HepG2 (cell line): ENCODE data around the gene CDK3. TPM values are rescaled to one million over a fixed set of nuclear protein-coding genes. Genes with fewer than 3 reads are reported as not detected.
A peak's percentile ranks its signal among the peaks of the same experiment; 100 is the strongest.

Experiments used
- ATAD3A ChIP-seq: sonication (generic); formaldehyde crosslinking; IDR thresholded peaks from 2 replicates; pipeline ENCODE4 v1.4.0; 2020; ENCODE audit warnings: missing genetic modification reagents
- ATF7 ChIP-seq, 2 experiments: fragments of 450-650 bp in 1 of 2; sonication (generic) in 1 of 2; formaldehyde crosslinking in 1 of 2; IDR thresholded peaks; 2 replicates each; pipeline versions ENCODE4 v1.4.0 to v1.6.1; 2016 to 2020; ENCODE audit warnings: antibody characterized with exemption in 1 of 2, mild to moderate bottlenecking in 1 of 2, missing genetic modification reagents in 1 of 2
- CENPT ChIP-seq: sonication (generic); formaldehyde crosslinking; IDR thresholded peaks from 2 replicates; pipeline ENCODE4 v1.8.0; 2022; ENCODE audit warnings: low read depth, mild to moderate bottlenecking, moderate library complexity, missing genetic modification reagents
- ELF1 ChIP-seq: sonication (generic); formaldehyde crosslinking; IDR thresholded peaks from 2 replicates; pipeline ENCODE4 v1.4.0; 2020; ENCODE audit warnings: missing genetic modification reagents
- HMG20B ChIP-seq: conservative IDR thresholded peaks from 2 replicates; pipeline ENCODE4 v1.6.1; 2016; ENCODE audit warnings: missing genetic modification reagents, missing compliant biosample characterization
- JUND ChIP-seq: sonication (generic); formaldehyde crosslinking; IDR thresholded peaks from 2 replicates; pipeline ENCODE4 v1.8.0; 2022; ENCODE audit warnings: mild to moderate bottlenecking, missing genetic modification reagents
- KDM2A ChIP-seq: sonication (generic); formaldehyde crosslinking; IDR thresholded peaks from 2 replicates; pipeline ENCODE4 v1.4.0; 2020; ENCODE audit warnings: low read depth, missing genetic modification reagents, borderline replicate concordance
- KLF13 ChIP-seq: sonication (generic); formaldehyde crosslinking; IDR thresholded peaks from 2 replicates; pipeline ENCODE4 v1.4.0; 2020; ENCODE audit warnings: mild to moderate bottlenecking, missing genetic modification reagents
- MBNL3 ChIP-seq: fragments of 250-450 bp; sonication (Bioruptor Pico); conservative IDR thresholded peaks from 2 replicates; pipeline ENCODE4 v1.8.0; 2022; ENCODE audit warnings: mild to moderate bottlenecking, inconsistent platforms
- MXI1 ChIP-seq: IDR thresholded peaks from 3 replicates; pipeline ENCODE4 v1.6.1; 2012; ENCODE audit warnings: low read depth, low read length, inconsistent platforms, borderline replicate concordance
- NCOA1 ChIP-seq: sonication (generic); formaldehyde crosslinking; IDR thresholded peaks from 2 replicates; pipeline ENCODE4 v1.9.0; 2021; ENCODE audit warnings: missing genetic modification reagents
- POLR2A ChIP-seq, 2 experiments: IDR thresholded peaks; 2 replicates each; pipeline ENCODE4 v1.6.1; 2011; ENCODE audit warnings: low read depth in 2 of 2, low read length in 2 of 2, mild to moderate bottlenecking in 1 of 2, moderate library complexity in 1 of 2; ENCODE audit not compliant: insufficient read depth in 1 of 2
- POLR2AphosphoS2 ChIP-seq: IDR thresholded peaks from 2 replicates; pipeline ENCODE4 v1.6.1; 2011; ENCODE audit warnings: low read depth, low read length, improper control_type of control experiment
- POLR2G ChIP-seq: fragments of 200-400 bp; formaldehyde crosslinking; IDR thresholded peaks from 2 replicates; pipeline ENCODE4 v1.6.1; 2018; ENCODE audit warnings: mild to moderate bottlenecking, low read depth, low read length, moderate library complexity
- SAP130 ChIP-seq: IDR thresholded peaks from 2 replicates; pipeline ENCODE4 v1.6.1; 2016; ENCODE audit warnings: low read depth
- SNAI1 ChIP-seq: sonication (generic); formaldehyde crosslinking; IDR thresholded peaks from 2 replicates; pipeline ENCODE4 v1.5.0; 2020; ENCODE audit warnings: mild to moderate bottlenecking, missing genetic modification reagents, borderline replicate concordance
- TRAFD1 ChIP-seq: sonication (generic); formaldehyde crosslinking; IDR thresholded peaks from 2 replicates; pipeline ENCODE4 v1.5.1; 2020; ENCODE audit warnings: missing genetic modification reagents, mild to moderate bottlenecking, borderline replicate concordance
- ZBTB7A ChIP-seq: sonication (generic); formaldehyde crosslinking; IDR thresholded peaks from 2 replicates; pipeline ENCODE4 v1.8.0; 2022; ENCODE audit warnings: mild to moderate bottlenecking, missing genetic modification reagents
- ZNF10 ChIP-seq: sonication (generic); formaldehyde crosslinking; IDR thresholded peaks from 2 replicates; pipeline ENCODE4 v1.4.0; 2020; ENCODE audit warnings: mild to moderate bottlenecking, low read depth, missing genetic modification reagents, borderline replicate concordance
- ZNF232 ChIP-seq: sonication (generic); formaldehyde crosslinking; IDR thresholded peaks from 2 replicates; pipeline ENCODE4 v1.4.0; 2020; ENCODE audit warnings: missing genetic modification reagents, borderline replicate concordance
- ZNF260 ChIP-seq: sonication (generic); formaldehyde crosslinking; IDR thresholded peaks from 2 replicates; pipeline ENCODE4 v1.4.0; 2020; ENCODE audit warnings: missing genetic modification reagents, low read depth, mild to moderate bottlenecking, borderline replicate concordance
- ZNF3 ChIP-seq: IDR thresholded peaks from 2 replicates; pipeline ENCODE4 v1.7.0; 2017; ENCODE audit warnings: inconsistent platforms
- ZNF678 ChIP-seq: sonication (generic); formaldehyde crosslinking; IDR thresholded peaks from 2 replicates; pipeline ENCODE4 v1.4.0; 2020; ENCODE audit warnings: mild to moderate bottlenecking, missing genetic modification reagents
- ZSCAN29 ChIP-seq: sonication (generic); formaldehyde crosslinking; conservative IDR thresholded peaks from 2 replicates; pipeline ENCODE4 v1.4.0; 2020; ENCODE audit warnings: mild to moderate bottlenecking, missing genetic modification reagents
- polyA plus RNA-seq, 8 experiments: library from polyadenylated mRNA; depleted of rRNA in 3 of 8; stranded (reverse) in 7 of 8; unstranded in 1 of 8; fragments of >200 nt; fragmentation: Illumina TruSeq in 4 of 8; extraction: Trizol in 4 of 8; gene quantifications; 2 replicates each; pipeline versions ENCODE4 v1.2.1 to v1.2.3, GENCODE V29; 2011 to 2016; ENCODE audit warnings: low read depth in 4 of 8, missing spikeins in 1 of 8, mixed read lengths in 1 of 8; ENCODE audit not compliant: insufficient read depth in 1 of 8
- total RNA-seq, 5 experiments: library from RNA; depleted of rRNA; stranded (reverse); fragments of >200 nt; fragmentation: Illumina TruSeq; extraction: Trizol; gene quantifications; 2 replicates each; pipeline ENCODE4 v1.2.3, GENCODE V29; 2016; ENCODE audit warnings: low read depth in 1 of 5
- TF ChIP-seq, protein P1 (sequence below): sonication (generic); formaldehyde crosslinking; IDR thresholded peaks from 2 replicates; pipeline ENCODE4 v1.4.0; 2020; ENCODE audit warnings: missing genetic modification reagents

The CDK3 gene
- total and polyA plus RNA-seq, 2 of the 13 experiments (the other 11 are each of a cell fraction or from before 2014, with no cell fraction given), result 5.8 to 11.4 TPM

DNA sequence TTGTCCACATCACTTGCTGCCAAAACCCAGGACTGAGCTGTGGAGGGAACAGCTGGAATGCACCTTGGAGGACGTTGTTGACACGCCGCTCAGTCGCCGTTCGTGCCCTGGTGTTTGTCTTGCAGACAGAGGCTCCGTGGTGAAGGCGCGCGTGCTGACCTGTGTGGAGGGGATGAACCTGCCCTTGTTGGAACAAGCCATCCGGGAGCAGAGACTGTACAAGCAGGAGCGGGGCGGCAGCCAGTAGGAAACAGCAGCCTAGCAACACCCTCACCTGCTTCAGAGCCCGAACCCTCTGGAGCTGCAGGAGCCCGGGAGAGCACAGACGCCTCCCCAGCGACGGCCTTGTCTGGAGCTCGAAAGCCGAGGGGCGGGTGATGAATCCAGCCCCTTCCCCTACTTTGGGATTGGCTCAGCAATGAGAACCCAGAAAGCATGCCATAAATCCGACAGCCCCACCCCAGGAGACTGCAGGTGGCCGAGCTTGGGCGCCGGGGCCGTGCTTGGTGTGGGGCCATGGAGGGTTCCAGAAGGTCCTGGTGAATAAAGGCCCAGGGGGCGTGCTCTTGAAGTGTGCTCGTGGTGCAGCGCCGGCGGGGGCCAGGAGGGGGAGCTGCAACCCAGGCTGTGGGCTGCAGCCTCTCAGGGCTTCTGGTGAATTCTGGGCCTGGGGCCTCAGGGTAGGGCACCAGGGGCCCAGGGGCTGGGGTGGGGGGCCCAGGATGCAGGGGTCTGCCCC is 470 bp upstream of the CDK3 start (continued):
- 0 out of 2 replicates have a peak, but pooled peaks have one; percentile 25 for TF ChIP-seq TRAFD1 (CRISPR knock-in tag)
- TF ChIP-seq ZNF10 (CRISPR knock-in tag), result no peak
- TF ChIP-seq KLF13, result no peak
- TF ChIP-seq POLR2G, result 0 out of 2 replicates have a peak, but pooled peaks have one; percentile 41
- TF ChIP-seq ZBTB7A (CRISPR knock-in tag), result 0 out of 2 replicates have a peak, but pooled peaks have one; percentile 27
- TF ChIP-seq MXI1, result peak; percentile 48; the same call in 1 of the 3 replicates
- no peak for TF ChIP-seq SNAI1 (CRISPR knock-in tag)
- TF ChIP-seq, protein P1, sequence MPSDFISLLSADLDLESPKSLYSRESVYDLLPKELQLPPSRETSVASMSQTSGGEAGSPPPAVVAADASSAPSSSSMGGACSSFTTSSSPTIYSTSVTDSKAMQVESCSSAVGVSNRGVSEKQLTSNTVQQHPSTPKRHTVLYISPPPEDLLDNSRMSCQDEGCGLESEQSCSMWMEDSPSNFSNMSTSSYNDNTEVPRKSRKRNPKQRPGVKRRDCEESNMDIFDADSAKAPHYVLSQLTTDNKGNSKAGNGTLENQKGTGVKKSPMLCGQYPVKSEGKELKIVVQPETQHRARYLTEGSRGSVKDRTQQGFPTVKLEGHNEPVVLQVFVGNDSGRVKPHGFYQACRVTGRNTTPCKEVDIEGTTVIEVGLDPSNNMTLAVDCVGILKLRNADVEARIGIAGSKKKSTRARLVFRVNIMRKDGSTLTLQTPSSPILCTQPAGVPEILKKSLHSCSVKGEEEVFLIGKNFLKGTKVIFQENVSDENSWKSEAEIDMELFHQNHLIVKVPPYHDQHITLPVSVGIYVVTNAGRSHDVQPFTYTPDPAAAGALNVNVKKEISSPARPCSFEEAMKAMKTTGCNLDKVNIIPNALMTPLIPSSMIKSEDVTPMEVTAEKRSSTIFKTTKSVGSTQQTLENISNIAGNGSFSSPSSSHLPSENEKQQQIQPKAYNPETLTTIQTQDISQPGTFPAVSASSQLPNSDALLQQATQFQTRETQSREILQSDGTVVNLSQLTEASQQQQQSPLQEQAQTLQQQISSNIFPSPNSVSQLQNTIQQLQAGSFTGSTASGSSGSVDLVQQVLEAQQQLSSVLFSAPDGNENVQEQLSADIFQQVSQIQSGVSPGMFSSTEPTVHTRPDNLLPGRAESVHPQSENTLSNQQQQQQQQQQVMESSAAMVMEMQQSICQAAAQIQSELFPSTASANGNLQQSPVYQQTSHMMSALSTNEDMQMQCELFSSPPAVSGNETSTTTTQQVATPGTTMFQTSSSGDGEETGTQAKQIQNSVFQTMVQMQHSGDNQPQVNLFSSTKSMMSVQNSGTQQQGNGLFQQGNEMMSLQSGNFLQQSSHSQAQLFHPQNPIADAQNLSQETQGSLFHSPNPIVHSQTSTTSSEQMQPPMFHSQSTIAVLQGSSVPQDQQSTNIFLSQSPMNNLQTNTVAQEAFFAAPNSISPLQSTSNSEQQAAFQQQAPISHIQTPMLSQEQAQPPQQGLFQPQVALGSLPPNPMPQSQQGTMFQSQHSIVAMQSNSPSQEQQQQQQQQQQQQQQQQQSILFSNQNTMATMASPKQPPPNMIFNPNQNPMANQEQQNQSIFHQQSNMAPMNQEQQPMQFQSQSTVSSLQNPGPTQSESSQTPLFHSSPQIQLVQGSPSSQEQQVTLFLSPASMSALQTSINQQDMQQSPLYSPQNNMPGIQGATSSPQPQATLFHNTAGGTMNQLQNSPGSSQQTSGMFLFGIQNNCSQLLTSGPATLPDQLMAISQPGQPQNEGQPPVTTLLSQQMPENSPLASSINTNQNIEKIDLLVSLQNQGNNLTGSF (CRISPR knock-in tag), result no peak
- TF ChIP-seq KDM2A (CRISPR knock-in tag), result peak; percentile 42; the same call in 1 of the 2 replicates
- no peak for TF ChIP-seq CENPT (CRISPR knock-in tag)
- no peak for TF ChIP-seq MBNL3
- TF ChIP-seq ZSCAN29 (CRISPR knock-in tag), result 0 out of 2 replicates have a peak, but pooled peaks have one; percentile 37
- TF ChIP-seq ZNF260 (CRISPR knock-in tag), result no peak
- no peak for TF ChIP-seq ZNF3 (CRISPR knock-in tag)
- TF ChIP-seq HMG20B (CRISPR knock-in tag), result no peak
- no peak for TF ChIP-seq ZNF678
- no peak for TF ChIP-seq POLR2A (IDR thresholded peaks at IDR 0.05; ENCODE audit: insufficient read depth in 1 of 2, low read depth in 2 of 2, low read length in 2 of 2)
- no peak for TF ChIP-seq POLR2AphosphoS2
- TF ChIP-seq ZNF232 (CRISPR knock-in tag), result no peak
- TF ChIP-seq NCOA1 (CRISPR knock-in tag), result no peak
- no peak for TF ChIP-seq ATF7 (IDR thresholded peaks at IDR 0.05)
- no peak for TF ChIP-seq ATF7 (CRISPR knock-in tag; IDR thresholded peaks at IDR 0.05)
- TF ChIP-seq ELF1, result no peak
- no peak for TF ChIP-seq ATAD3A (CRISPR knock-in tag)
- TF ChIP-seq SAP130, result 0 out of 2 replicates have a peak, but pooled peaks have one; percentile 28
- no peak for TF ChIP-seq JUND (CRISPR knock-in tag)
